Neural cell (in vitro differentiated cells): Measurements from ENCODE around the gene EXTL1. TPM values are rescaled to one million over a fixed set of nuclear protein-coding genes. Genes with fewer than 3 reads are reported as not detected.

Experiments
- H2AFZ ChIP-seq: fragments of 200-600, 300-800 bp; sonication (generic), shearing (Covaris generic); 2 replicates; pipeline ENCODE4 v1.6.0; 2014; ENCODE audit warnings: low read depth, mild to moderate bottlenecking, antibody characterized with exemption, low read length, moderate library complexity
- H3F3A ChIP-seq: fragments of 200-600 bp; shearing (Covaris generic); 2 replicates; pipeline ENCODE4 v1.6.1; 2016; ENCODE audit warnings: mild to moderate bottlenecking, moderate library complexity, mixed read lengths, antibody characterized with exemption, low read length; ENCODE audit not compliant: insufficient read depth, poor library complexity, severe bottlenecking
- H3K27ac ChIP-seq: fragments of 200-600, 300-800 bp; sonication (generic), shearing (Covaris generic); 2 replicates; pipeline ENCODE4 v1.5.1; 2014; ENCODE audit warnings: mild to moderate bottlenecking, low read length, moderate library complexity
- H3K27me3 ChIP-seq: fragments of 300-800, 200-600 bp; sonication (generic), shearing (Covaris generic); 2 replicates; pipeline ENCODE4 v1.6.0; 2014; ENCODE audit warnings: mild to moderate bottlenecking, low read depth, low read length, moderate library complexity; ENCODE audit not compliant: insufficient read depth
- H3K36me3 ChIP-seq: fragments of 300-800, 200-600 bp; sonication (generic), shearing (Covaris generic); 2 replicates; pipeline ENCODE4 v1.5.1; 2014; ENCODE audit warnings: mild to moderate bottlenecking, antibody characterized with exemption, low read length, moderate library complexity; ENCODE audit not compliant: insufficient read depth
- H3K4me2 ChIP-seq: fragments of 300-800, 200-600 bp; sonication (generic), shearing (Covaris generic); 2 replicates; pipeline ENCODE4 v1.6.0; 2014; ENCODE audit warnings: mild to moderate bottlenecking, low read length
- H3K4me3 ChIP-seq: fragments of 300-800, 200-600 bp; sonication (generic), shearing (Covaris generic); 2 replicates; pipeline ENCODE4 v1.5.1; 2014; ENCODE audit warnings: mild to moderate bottlenecking, low read length, moderate library complexity
- H3K79me2 ChIP-seq: fragments of 200-600 bp; shearing (Covaris generic); replicated peaks from 2 replicates; pipeline ENCODE4 v1.6.0; 2014; ENCODE audit warnings: mild to moderate bottlenecking, low read length, moderate library complexity; ENCODE audit not compliant: insufficient read depth
- H3K9ac ChIP-seq: fragments of 300-800, 200-600 bp; sonication (generic), shearing (Covaris generic); 2 replicates; pipeline ENCODE4 v1.6.1; 2016; ENCODE audit warnings: mild to moderate bottlenecking, low read length, mixed read lengths
- H3K9me2 ChIP-seq: fragments of 200-600 bp; shearing (Covaris generic); 2 replicates; pipeline ENCODE4 v1.6.1; 2016; ENCODE audit warnings: mild to moderate bottlenecking, low read length, mixed read lengths; ENCODE audit not compliant: insufficient read depth
- H3K9me3 ChIP-seq: fragments of 200-600, 300-800 bp; sonication (generic), shearing (Covaris generic); 2 replicates; pipeline ENCODE4 v1.6.1; 2016; ENCODE audit warnings: mild to moderate bottlenecking, mixed run types, low read length, moderate library complexity, mixed read lengths
- H4K20me1 ChIP-seq: fragments of 200-600 bp; shearing (Covaris generic); 2 replicates; pipeline ENCODE4 v1.6.1; 2016; ENCODE audit warnings: mild to moderate bottlenecking, mixed run types; ENCODE audit not compliant: insufficient read depth
- CTCF ChIP-seq: fragments of 450-650 bp; IDR thresholded peaks from 2 replicates; pipeline ENCODE4 v1.5.1; 2014; ENCODE audit warnings: antibody characterized with exemption, mild to moderate bottlenecking, moderate library complexity; ENCODE audit not compliant: poor library complexity, severe bottlenecking
- EP300 ChIP-seq: fragments of 450-650 bp; conservative IDR thresholded peaks from 2 replicates; pipeline ENCODE4 v1.6.1; 2014; ENCODE audit warnings: antibody characterized with exemption, mild to moderate bottlenecking, moderate library complexity; ENCODE audit not compliant: poor library complexity, severe bottlenecking
- EZH2 ChIP-seq: fragments of 200-600, 300-800 bp; shearing (Covaris generic), sonication (generic); IDR thresholded peaks from 2 replicates; pipeline ENCODE4 v1.6.1; 2014; ENCODE audit warnings: antibody characterized with exemption, low read length, borderline replicate concordance, mild to moderate bottlenecking; ENCODE audit not compliant: insufficient read depth, poor library complexity, severe bottlenecking
- MXI1 ChIP-seq: fragments of 450-650 bp; conservative IDR thresholded peaks from 2 replicates; pipeline ENCODE4 v1.6.1; 2014; ENCODE audit warnings: antibody characterized with exemption, mild to moderate bottlenecking; ENCODE audit not compliant: poor library complexity, severe bottlenecking
- POLR2AphosphoS5 ChIP-seq: IDR thresholded peaks from 2 replicates; pipeline ENCODE4 v1.6.1; 2012
- RAD21 ChIP-seq: fragments of 450-650 bp; conservative IDR thresholded peaks from 2 replicates; pipeline ENCODE4 v1.6.1; 2014; ENCODE audit warnings: antibody characterized with exemption, mild to moderate bottlenecking, moderate library complexity
- REST ChIP-seq: IDR thresholded peaks from 2 replicates; pipeline ENCODE4 v1.6.1; 2012; ENCODE audit warnings: borderline replicate concordance
- SMC3 ChIP-seq: fragments of 450-650 bp; conservative IDR thresholded peaks from 2 replicates; pipeline ENCODE4 v1.6.1; 2014; ENCODE audit warnings: antibody characterized with exemption, mild to moderate bottlenecking, moderate library complexity; ENCODE audit not compliant: poor library complexity
- TAF1 ChIP-seq: IDR thresholded peaks from 2 replicates; pipeline ENCODE4 v1.6.1; 2012; ENCODE audit warnings: low read depth
- polyA plus RNA-seq: library from polyadenylated mRNA; depleted of rRNA; stranded (reverse); fragments of >200 nt; gene quantifications from 2 replicates; pipeline ENCODE4 v1.2.3, GENCODE V29; 2014

The EXTL1 gene
- polyA plus RNA-seq, 1 donor from 2014 or later = 2.7 TPM

- Histone ChIP-seq H3F3A (no peaks in the 10 kb centered on the region), H3K9me3 (no peaks in the 10 kb centered on the region), H3K27ac (no peak overlapping the region), H3K79me2 (no peaks in the 10 kb centered on the region), H3K4me2 (no peak overlapping the region), H3K27me3 (no peaks in the 10 kb centered on the region), H3K9ac (no peak overlapping the region), H4K20me1 (no peaks in the 10 kb centered on the region), H3K36me3 (no peaks in the 10 kb centered on the region), H2AFZ (no peak overlapping the region), H3K4me3 (peak overlapping the region; percentile 70), H3K9me2 (no peaks in the 10 kb centered on the region)
- TF ChIP-seq TAF1 (no peak), SMC3 (no peak), EZH2 (no peak), REST (no peak), EP300 (no peak), RAD21 (no peak), MXI1 (no peak), POLR2AphosphoS5 (no peak), CTCF (no peak)
Measured at GRCh38 chr1:26022404-26022779, 817 bp downstream of the EXTL1 start.

GRCh38 chr1:26023009-26023408 lies 1.4 kb downstream of the EXTL1 start:
- no peak for TF ChIP-seq MXI1
- TF ChIP-seq SMC3 = no peak
- TF ChIP-seq EP300 = no peak
- no peak for TF ChIP-seq CTCF
- no peak for TF ChIP-seq EZH2
- no peak for TF ChIP-seq TAF1
- no peak for TF ChIP-seq REST
- TF ChIP-seq RAD21 = no peak
- TF ChIP-seq POLR2AphosphoS5 = no peak
- no peak overlapping the region for H3K27ac ChIP-seq
- no peak overlapping the region for H3K9ac ChIP-seq
- H3K4me2 ChIP-seq = no peak overlapping the region
- H3K79me2 ChIP-seq = no peaks in the 10 kb centered on the region
- no peaks in the 10 kb centered on the region for H3K36me3 ChIP-seq
- H3F3A ChIP-seq = no peaks in the 10 kb centered on the region
- no peaks in the 10 kb centered on the region for H3K27me3 ChIP-seq
- H4K20me1 ChIP-seq = no peaks in the 10 kb centered on the region
- no peak overlapping the region for H2AFZ ChIP-seq
- no peaks in the 10 kb centered on the region for H3K9me2 ChIP-seq
- H3K4me3 ChIP-seq = no peak overlapping the region
- H3K9me3 ChIP-seq = no peaks in the 10 kb centered on the region
